ENCODE measurements around the gene ASIC5.

GRCh38 chr4:155875878-155876277 lies 9.8 kb upstream of the ASIC5 start:
- TF ChIP-seq CTCF (IDR thresholded peaks at IDR 0.05) (no peak), ZFX (IDR thresholded peaks at IDR 0.05; ENCODE audit: borderline replicate concordance) (no peak)
